Liver (tissue), 3 donors: ENCODE data around the gene FGF12.

Experiments used
- ATF3 ChIP-seq: IDR thresholded peaks from 2 replicates; pipeline ENCODE4 v1.6.1; 2016; ENCODE audit warnings: antibody characterized with exemption
- CTCF ChIP-seq: fragments of 150-350 bp; IDR thresholded peaks from 2 replicates; pipeline ENCODE4 v1.5.1; 2017; ENCODE audit warnings: improper control_type of control experiment, low read depth, low read length; ENCODE audit not compliant: missing input control
- EGR1 ChIP-seq, 2 donors: IDR thresholded peaks; 2 replicates each; pipeline ENCODE4 v1.6.1; 2016 to 2018; ENCODE audit warnings: antibody characterized with exemption in 2 of 2, low read depth in 2 of 2
- FOXA1 ChIP-seq: IDR thresholded peaks from 2 replicates; pipeline ENCODE4 v1.6.1; 2016; ENCODE audit warnings: antibody characterized with exemption
- JUND ChIP-seq, 2 donors: IDR thresholded peaks; 2 replicates each; pipeline ENCODE4 v1.6.1; 2016; ENCODE audit warnings: antibody characterized with exemption in 2 of 2
- MAX ChIP-seq: IDR thresholded peaks from 2 replicates; pipeline ENCODE4 v1.6.1; 2016; ENCODE audit warnings: antibody characterized with exemption
- RAD21 ChIP-seq, 2 donors: IDR thresholded peaks; 2 replicates each; pipeline ENCODE4 v1.6.1; 2016; ENCODE audit warnings: antibody characterized with exemption in 2 of 2, mild to moderate bottlenecking in 2 of 2
- REST ChIP-seq: IDR thresholded peaks from 2 replicates; pipeline ENCODE4 v1.6.1; 2016; ENCODE audit warnings: antibody characterized with exemption, mild to moderate bottlenecking
- RXRA ChIP-seq, 2 donors: IDR thresholded peaks; 2 replicates each; pipeline ENCODE4 v1.6.1; 2017 to 2018; ENCODE audit warnings: antibody characterized with exemption in 2 of 2, mild to moderate bottlenecking in 1 of 2
- TAF1 ChIP-seq: conservative IDR thresholded peaks from 2 replicates; pipeline ENCODE4 v1.6.1; 2016; ENCODE audit warnings: antibody characterized with exemption, mild to moderate bottlenecking
- YY1 ChIP-seq: IDR thresholded peaks from 2 replicates; pipeline ENCODE4 v1.6.1; 2016; ENCODE audit warnings: antibody characterized with exemption, mild to moderate bottlenecking
- donor health status: healthy.
- donor health status: healthy.

- TF ChIP-seq CTCF (no peak), TAF1 (no peak), YY1 (no peak), MAX (no peak), REST (no peak), EGR1 (IDR thresholded peaks at IDR 0.05; ENCODE audit: low read depth in 2 of 2) (no peak), RAD21 (IDR thresholded peaks at IDR 0.05) (no peak), RXRA (IDR thresholded peaks at IDR 0.05) (no peak), JUND (IDR thresholded peaks at IDR 0.05) (no peak), ATF3 (no peak), FOXA1 (no peak)
Observed at GRCh38 chr3:192364316-192364715, 363.0 kb downstream of the FGF12 start.
